ENCODE data around the gene BMF.
"Not testable (repeated sequence)": the region's sequence is repeated elsewhere in the genome, so short reads cannot be mapped to it uniquely, and the experiment has no call there.

BMF gene

DNA sequence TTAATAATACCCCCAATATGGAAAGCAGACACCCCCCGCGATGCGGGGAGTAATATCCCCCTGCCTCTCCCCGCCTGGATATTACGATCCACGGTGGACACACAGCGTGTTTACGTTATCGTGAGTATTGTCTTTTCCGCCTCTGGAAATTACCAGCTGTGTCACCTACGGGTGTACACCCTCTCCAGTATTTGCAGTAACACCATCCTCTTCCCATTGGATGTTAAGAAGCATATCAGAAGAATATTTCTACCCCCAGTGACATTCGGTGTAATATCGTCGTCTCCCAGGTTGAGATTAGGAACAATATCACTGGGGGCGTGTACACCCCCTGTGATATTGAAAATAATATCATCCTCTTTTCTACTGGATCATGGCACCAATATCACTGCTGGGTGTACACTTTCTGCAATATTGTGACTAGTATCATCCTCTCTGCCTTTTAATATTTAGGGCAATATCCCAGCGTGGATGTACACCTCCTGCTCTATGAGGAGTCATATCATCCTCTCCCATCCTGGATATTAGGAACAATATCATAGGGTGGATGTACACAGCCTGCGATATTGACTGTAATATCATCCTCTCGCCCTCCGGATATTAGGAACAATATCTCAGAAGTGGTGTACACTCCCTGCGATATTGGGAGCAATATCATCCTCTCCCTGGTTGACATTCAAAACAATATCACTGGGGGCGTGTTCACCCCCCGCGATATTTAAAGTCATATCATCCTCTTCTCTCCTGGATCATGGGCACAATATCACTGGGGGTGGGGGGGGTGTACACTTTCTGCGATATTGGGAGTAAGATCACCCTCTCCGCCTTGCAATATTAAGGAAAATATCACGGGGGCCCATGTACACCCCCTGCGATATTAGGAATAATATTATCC lies 20.3 kb upstream of the BMF start:
- DNase-seq (ENCODE audit: low read depth), result no peak

DNA sequence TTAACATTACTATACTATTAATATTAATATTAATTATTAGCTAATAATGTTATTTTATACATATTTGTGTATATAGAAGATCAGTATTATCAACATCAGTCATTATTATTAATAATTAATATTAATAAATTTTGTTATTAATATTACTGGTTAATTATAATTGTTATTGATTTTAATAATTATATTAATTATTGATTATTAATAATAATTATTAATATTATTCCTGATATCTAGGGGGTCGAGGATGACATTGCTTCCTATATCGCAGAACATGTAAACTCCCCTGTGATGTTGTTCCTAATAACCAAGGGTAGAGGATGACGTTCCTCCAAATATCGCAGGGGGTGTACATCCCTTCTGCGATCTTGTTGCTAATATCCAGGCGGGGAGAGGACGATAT lies 17.3 kb upstream of the BMF start:
- no peak for DNase-seq (ENCODE audit: low read depth)

DNA sequence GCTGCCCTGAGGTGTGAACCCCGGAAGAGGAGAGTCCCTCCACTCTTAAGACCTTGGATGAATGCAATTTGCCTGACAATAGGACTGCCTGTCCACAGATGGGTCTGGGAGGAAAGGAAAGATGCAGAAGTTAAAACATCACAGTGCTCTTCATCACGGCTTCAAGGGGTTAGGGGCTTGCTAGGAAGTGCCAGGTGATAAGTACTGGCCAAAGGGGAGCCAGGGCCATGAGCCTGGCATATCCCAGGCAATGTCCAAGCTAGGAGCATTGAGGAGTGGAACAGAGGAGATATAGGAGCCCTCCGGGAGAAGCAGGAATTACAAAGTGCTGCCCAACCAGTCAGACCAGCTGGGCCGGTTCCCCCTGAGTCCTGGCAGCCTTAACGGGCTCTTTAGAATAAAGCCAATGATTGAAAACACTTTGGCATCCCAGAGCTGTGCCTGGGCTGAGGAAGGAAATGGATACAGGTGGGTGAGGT lies 16.2 kb upstream of the BMF start:
- DNase-seq (ENCODE audit: low read depth), result not testable (repeated sequence)

DNA sequence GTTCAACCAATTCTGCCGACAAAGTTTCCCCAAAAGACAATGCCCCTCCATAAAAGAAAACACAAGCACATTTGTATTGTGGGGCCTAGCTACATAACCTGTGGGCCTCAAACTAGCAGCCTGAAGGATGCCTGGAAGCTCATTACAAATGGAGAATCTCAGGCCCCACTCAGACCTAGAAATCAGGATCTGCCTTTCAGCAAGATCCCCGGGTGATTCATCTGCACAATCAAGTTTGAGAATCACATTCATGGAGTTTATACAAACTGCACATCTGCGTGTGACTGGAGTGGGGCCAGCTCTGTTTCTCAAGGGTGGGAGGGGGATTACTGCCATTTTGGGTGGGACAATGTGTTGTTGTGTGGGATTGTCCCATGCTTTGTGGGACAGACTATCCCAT lies 15.7 kb upstream of the BMF start:
- not testable (repeated sequence) for DNase-seq (ENCODE audit: low read depth)

DNA sequence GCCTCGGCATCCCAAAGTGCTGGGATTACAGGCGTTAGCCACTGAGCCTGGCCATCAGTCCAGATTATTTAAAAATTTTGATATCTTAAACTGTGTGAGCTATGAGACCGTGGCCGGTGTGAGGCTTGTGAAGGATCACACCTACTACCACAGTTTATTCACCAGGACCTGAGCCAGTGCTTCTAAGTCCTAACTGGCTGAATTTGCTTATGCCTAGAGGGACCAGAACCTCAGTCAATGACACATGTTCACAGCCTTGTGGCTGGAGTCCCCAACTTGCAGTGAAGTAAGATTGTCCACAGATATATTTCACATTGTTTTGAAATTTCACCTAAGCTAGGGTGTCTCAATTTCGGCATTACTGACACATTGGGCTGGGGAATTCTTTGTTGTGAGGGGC lies 15.2 kb upstream of the BMF start:
- not testable (repeated sequence) for DNase-seq (ENCODE audit: low read depth)

DNA sequence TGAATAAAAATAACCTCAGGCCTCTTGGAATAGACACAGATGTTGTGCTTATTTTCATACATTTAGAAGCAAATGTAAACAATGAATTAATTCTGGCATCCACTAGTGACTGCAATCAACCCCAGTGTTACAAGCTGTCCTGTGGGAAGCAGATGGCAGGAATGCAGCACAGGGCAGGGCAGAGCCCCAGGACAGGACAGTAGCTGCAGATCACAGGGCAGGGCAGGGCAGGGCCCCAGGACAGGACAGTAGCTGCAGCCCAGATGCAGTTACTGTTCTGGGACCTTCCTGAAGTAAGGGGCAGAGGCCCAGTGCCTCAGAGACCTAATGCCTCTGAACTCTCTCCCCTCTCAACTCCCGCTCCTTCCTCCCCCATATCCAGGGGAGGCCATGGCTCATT lies 14.3 kb upstream of the BMF start:
- not testable (repeated sequence) for DNase-seq (ENCODE audit: low read depth)

DNA sequence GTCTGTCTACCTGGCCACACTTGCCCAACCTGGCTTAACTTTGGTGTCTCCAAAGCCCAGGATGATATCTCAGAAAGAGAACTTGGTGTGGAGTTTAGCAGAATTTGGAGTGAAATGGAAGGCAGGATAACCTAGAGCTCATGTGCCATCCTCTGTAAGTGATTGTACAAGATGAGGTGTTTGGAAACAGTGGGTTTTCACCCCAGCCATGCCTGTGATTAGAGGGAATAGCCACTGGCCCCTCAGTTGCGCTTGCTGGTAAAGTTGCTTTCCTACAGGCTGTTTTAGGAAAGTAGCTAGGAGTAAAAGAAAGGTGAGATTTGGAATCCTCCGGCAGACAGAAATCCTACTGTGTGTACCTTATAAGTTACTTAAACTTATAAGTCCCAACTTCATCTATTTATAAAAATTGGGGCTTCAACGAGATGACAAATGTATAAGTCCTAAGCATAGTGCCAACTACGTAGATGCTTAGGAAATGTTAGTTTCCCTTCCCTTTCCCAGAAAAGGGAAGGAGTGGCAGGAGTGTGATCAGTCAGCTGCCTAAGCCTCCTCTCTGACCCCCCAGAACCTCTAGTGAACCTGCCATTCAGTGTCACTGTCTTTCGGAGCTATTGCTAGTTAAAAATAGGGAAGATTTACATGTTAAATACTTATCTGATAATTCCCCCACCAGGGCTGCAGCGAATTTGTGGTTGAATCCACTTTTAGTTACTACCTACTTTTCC lies 13.4 kb upstream of the BMF start:
- no peak for DNase-seq (ENCODE audit: low read depth)

DNA sequence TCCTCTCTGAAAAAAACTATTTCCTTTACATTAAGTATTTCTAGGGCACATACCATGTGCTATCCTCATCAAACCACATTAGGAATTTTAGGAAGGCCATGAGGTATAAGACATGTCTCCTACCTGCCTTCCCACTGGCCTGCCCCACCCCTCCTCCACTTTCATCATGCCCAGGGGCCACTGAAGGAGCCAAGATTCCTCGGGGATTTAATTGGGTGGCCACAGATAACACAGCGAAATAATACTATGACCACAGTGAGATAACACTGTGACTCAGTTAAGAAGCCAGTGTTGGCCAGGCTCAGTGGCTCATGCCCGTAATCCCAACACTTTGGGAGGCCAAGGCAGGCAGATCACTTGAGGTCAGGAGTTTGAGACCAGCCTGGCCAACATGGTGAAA lies 9.8 kb upstream of the BMF start:
- DNase-seq (ENCODE audit: low read depth), result no peak

DNA sequence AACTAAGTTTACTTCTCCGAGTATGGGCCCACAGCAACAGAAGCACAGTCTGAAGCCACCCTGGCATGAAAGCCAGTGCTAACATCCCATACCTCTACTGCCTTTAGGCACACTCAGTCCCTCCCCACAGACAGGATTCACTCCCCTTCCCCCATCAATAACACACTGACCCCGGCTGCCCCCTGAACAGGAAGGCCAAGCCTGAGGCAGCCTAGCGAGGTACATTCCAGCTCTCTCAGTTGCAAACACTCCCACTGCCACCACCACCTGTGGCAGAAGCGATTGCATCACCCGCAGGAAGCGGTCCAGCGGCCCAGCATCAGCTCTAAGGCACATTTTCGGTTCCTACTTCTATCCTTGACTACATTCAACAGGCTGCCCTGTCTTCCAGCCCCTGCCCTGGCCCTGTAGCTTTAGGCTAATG lies 7.0 kb upstream of the BMF start:
- no peak for DNase-seq (ENCODE audit: low read depth)

DNA sequence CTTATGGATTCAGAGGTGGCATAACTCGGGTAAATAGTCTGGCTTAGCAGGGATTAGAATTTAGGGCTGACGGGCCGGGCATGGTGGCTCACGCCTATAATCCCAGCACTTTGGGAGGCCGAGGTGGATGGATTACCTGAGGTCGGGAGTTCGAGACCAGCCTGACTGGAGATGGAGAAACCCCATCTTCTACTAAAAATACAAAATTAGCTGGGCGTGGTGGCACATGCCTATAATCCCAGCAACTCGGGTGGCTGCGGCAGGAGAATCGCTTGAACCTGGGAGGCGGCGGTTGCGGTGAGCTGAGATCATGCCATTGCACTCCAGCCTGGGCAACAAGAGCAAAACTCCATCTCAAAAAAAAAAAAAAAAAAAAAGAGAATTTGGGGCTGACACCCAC lies 6.4 kb upstream of the BMF start:
- not testable (repeated sequence) for DNase-seq (ENCODE audit: low read depth)

DNA sequence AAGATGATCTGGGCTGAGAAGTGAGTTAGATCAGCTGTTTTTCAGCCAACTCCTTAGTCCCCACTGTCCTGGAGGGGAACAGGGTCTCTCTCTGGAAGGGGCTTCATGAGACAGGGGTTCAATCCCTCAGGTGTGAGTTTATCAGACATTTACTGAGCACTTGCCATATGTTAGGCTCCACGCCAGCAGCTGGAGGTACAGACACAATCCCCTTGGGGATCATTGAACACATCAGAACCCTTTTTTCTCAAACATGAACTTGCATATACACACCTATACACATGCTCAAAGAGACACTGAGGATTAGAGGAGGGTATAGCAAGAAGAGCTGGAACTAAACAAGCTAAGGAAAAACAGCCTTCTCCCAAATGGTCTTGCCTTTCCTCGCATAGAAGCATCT lies 5.5 kb upstream of the BMF start:
- DNase-seq (ENCODE audit: low read depth), result no peak

DNA sequence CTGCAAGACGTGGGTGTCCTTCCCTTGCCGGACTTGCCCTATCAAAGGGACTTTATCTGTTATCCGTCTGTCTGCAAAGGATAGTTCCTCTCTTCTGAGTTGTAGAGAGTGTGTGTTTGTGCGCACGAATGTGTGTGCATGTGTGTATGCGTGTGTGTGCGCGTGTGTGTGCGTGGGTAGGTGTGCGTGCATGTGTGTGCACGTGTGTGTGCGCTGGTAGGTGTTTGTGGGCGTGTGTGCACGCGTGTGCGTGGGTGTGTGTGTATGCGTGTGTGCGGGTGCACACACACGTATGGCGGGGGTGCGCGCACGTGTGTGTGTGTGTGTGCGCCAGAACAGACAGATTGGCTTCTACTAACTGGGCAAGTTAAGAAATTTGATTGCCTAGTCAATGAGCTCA lies 4.1 kb upstream of the BMF start:
- DNase-seq (ENCODE audit: low read depth), result no peak

DNA sequence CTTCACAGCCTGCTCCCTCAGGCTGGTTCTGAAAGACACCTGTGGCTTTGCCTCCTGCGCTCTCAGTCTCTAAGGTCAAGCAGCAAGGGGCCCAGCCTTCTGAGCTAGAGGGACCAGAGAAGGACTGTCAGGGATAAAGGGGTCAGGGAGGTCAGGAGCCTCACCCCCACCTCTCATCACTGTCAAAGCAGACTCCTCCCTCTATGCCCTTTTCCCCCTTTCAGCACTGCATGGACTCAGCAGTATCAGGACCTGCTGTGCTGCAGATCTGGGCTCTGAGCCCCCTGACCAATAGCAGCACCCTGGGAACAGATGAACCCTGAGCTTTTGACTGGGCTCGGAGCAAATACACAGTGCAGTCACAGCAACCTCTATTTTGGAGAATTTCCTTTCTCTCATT lies 3.2 kb upstream of the BMF start:
- no peak for DNase-seq (ENCODE audit: low read depth)

DNA sequence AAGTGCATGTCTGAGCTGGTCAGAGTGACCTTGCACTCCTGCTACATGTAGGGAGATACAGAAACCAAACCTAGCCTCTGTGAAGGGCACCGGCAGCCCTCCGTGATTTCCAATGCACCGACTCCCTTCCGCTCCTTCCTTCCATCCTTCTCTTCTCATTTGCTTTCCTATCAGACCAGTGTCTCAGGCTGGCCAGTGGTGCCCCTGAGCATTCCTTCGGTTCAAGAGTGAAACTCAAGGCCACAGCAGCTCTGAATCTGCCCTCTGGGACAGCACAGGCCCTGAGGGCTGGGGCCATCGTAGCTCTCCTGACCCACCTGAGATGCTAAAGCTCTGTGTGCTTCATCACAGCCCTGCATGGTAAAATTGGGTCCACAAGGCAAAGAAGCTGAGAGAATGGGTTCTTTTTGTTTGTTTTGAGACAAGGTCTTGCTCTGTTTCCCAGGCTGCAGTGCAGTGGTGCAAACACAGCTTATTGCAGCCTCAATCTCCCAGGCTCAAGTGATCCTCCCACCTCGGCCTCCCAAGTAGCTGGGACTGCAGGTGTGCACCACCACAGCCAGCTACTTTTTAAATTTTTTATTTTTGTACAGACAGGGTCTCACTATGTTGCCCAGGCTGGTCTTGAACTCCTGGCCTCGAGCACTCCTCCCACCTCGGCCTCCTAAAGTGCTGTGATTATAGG lies 2.3 kb upstream of the BMF start:
- no peak for DNase-seq (ENCODE audit: low read depth)

DNA sequence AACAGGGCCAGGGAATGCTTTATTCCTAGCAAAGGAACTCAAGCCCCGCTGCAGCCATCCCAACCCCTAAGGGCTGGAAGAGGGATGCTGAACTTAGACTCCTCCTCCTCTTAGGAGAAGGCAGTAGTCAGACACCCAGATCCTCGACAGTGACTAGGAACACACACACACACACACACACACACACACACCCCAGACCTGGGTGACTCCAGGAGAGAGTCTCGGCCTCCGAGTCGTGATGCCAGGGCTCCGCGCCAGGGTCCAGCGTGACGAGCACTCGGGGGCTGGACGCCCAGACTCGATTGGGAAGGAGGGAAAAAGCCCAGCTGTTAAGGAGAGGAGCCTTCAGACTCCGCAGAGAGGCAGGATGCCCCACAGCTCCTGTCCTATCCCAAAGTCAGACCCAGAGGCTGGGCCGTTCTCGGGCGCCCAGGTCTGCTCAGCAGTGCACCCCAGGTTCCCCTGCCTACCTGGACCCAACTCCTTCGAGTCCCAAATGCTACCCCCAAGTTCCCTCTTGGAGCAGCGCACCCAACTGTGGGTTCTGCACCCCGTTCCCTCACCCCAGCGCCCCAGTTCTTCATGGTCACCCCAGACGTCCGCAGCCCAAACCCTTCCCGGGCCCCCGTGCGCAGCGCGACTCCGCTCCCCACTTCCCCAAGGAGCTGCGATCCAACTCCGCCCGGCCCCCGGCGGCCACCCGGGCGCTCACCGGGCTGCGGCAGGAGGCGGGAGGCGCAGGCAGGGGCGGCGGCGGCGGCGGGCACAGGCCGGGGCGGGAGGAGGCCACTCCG lies 421 bp downstream of the BMF start:
- DNase-seq (ENCODE audit: low read depth), result no peak

DNA sequence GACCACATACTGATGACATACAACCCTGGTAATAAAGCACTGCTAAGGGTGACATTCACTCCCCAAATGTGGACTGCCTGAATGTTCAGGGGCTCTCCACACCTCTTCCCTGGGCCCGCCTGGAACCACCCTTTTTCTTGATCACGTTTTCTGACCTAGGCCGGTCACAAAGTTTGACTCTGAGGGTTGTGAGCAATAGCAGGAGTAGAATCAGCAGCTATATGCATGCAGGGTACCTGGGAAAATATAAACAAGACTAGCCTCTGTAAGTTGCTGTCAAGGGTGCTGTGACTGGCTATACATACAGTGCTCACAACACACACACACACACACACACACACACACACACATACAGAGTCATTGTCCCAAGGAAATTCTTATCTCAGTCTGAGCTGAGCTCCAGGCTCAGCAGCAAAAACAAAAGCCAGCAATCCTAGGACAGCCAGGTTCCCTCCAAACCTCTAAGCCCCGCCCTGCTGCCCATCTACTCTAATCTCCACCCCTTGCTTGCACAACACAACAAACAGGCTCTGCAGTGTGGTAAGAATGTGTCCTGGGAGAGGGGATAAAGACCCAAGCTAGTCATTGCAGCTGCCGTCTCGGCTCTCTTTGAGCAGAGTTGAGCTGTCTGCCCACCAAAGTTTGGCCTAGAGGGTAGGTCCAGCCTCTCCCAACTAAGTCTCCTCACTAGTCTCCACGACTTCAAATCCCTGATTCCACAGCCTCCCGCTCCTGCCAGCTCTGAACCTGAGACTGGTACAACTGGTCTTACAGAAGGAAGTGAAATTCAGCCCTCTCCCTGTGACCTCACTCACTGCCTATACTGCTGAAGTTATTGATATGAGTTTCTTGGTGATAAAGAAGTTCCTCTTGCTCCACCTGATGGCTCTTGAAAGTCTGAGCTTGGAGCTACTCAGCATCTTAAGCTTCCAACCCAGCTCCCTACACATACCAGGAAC lies 2.2 kb downstream of the BMF start:
- DNase-seq (ENCODE audit: low read depth), result no peak

DNA sequence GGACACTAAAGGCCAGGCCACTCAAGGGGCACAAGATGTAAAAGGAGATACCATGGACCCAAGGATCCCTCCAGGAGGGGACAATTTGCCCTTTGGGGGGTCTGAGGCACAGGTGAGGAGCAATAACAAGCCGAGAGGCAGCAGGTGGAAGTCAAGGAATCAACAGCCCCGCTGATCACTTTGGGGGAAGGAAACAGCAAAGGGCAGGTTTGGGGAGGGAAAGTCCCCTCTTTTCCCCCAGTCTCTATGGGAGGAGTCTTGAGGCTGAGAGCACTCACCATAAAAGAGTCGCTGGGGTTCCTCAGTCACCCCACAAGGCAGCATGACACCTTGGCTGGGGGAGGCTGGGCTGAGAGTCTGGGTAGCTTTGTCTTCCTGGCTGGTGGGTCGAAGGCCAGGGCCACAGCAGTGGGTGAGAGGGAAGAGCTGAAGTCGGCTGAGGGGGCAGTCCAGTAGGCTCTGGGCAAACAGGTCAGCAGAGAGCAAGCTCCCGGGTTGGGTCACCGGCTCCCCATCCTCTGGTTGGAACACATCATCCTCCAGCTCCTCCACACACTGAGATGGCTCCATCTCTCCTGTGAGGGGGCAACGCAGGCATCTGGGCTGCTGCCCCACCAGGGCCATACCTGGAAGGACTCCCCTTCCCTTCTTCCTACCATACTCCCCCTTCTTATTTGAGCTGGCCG lies 3.0 kb downstream of the BMF start:
- no peak for DNase-seq (ENCODE audit: low read depth)

DNA sequence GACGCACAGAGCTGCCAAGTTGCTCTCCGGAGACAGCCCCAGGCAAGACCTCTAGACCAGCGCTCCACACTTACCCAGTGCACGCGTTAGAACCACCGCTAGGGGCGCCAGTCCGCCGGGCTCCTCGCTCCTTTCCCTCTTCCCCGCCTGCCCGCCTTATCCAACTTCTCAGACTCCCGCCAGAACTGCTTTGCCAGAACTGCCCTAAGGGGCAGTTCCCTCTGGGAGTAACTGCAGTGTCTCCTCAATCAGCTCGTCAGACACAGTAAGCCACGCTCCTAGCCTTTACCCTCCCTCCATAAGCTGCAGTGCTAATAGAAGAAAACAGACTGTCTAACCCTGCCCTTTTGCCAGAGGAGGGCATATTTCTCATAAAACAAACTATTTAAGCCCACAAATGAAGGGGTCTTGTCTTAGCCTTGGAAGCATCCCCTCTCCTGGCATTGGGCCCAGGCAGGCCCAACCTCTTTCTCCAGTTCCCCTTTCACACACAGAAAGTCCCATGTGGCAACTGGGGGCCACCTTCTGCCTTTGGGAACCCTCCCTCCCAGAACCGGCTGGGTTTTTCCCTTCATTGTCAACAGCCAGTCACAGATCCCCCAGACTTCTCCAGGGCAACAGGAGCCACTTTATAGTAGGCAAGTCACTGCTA lies 3.7 kb downstream of the BMF start:
- peak; percentile 81 for DNase-seq (ENCODE audit: low read depth)

DNA sequence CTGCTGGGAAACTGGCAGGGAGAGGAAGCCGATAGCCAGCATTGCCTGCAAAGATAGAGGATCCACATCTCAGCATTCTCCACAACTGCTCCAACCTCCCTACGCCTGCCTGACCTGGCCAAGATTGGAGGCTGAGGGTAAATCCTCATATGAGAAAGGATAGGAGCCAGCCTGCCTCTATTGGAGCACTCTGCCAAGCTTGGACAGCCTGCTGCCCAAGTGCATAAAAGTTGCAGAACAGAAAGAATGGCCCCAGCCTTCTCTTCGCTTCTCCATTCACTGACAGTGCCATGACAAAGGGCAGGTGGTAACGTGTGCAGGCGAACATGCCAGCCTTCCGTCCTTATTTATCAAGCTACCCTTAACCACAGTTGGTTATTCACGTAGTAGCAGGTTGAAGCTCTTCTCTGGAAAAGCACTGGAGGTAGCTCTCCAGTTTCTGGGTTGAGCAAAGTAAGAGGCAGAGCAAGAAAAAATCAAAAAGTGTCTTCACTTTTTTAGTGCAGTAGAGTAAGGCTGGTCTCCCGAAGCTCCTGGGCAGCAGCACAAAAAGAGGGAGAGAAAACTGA lies 4.3 kb downstream of the BMF start:
- DNase-seq (ENCODE audit: low read depth), result no peak
